Occipital lobe (tissue), 2 donors: ENCODE measurements around the gene PHACTR3. TPM values are rescaled to one million over a fixed set of nuclear protein-coding genes. Genes with fewer than 3 reads are reported as not detected.

Source experiments
- DNase-seq: peaks from one replicate; lab custom pipeline; 2025; lab: John Stamatoyannopoulos, UW
- total RNA-seq: library from RNA; depleted of rRNA; stranded (reverse); fragments of >200 nt; gene quantifications from one replicate; pipeline ENCODE4 v1.2.3, GENCODE V29; 2014

PHACTR3 gene
- total RNA-seq, 1 donor from 2014 or later: 42.1 TPM

DNA sequence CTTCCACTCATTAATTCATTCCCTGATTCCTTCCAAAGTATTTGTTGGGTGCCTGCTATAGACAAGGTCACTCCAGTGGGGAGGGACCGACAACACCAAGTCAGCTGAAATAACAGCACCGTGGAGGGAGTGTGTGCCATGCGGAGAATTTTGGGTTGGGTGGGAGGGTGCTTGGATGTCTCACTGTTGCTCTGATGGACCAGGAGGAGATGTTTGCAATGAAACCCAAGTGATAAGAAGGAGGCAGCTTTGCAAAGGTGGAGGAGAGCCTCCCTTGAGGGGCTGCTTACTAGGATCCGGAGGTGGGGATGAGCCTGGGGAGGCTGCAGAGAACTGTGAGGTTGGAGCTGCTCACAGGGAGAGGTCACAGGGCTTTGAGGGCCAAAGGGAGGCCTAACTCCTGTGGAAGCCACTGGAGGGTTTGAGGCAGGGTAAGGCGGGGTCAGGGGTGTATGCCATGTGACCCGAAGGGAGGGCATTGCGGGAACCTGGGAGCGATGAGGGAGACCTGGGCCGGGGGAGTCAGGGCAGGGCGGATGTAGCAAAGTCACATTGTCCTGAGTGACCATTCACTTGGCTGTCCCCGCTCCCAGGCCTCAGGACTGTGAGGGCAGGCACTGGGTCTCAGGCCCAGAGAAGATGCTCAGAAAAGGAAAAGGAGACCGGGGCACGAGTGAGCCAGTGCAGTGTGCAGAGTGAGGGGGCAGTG lies 124.5 kb downstream of the PHACTR3 start:
- DNase-seq: no peak

DNA sequence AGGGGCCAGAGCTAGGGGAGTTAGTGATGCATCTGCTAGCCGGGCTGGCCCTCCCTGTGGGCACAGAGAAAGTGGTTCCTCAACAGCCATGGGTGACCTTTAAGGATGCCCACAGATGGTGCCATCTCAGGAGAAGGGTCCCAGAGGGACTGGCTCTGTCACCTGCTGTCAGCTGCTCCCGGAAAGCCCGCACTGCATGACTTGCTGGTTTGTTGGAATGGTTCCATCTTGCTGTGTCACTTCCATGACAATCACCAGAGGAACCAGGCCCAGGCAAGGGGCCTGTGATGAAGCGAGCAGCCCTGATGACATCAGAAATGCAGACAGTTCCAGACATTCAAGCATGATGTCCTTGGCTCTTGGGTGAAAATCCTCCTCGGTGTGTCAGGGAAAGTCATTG lies 125.2 kb downstream of the PHACTR3 start:
- no peak for DNase-seq

DNA sequence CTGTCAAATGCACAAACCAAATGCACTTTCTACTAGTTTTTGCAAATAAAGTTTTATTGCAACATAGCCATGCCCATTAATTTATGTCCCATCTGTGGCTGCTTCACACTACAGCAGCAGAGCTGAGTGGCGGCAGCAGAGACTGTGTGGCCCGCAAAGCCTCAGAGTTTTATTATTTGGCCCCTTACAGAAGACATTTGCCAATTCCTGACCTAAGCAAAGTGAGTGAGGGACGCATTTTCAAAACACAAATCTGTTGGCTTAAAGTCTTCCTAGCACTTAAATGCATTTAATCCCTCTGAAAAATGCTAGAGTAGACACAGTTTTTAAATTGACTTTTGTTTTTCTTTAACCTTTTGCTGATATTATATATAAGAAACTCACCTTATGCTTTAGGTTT lies 126.4 kb downstream of the PHACTR3 start:
- DNase-seq: no peak

DNA sequence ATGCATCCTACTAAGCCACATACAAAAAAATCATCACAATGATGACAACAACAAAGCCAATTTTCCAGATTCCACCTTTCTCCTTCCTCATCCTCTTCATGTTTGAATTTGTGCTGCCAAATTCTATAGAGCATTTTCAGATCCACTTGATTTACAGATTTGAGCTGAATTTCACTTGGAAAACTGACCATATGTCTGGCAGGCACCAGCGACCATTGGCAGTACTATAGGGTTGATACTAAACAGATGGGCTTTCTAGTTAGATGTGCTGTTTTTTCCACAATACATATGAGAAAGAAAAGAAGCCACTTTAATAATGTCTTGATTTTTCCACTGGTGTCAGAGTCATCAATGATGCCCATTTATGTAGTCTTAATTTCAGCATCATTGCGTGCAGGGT lies 127.0 kb downstream of the PHACTR3 start:
- no peak for DNase-seq

DNA sequence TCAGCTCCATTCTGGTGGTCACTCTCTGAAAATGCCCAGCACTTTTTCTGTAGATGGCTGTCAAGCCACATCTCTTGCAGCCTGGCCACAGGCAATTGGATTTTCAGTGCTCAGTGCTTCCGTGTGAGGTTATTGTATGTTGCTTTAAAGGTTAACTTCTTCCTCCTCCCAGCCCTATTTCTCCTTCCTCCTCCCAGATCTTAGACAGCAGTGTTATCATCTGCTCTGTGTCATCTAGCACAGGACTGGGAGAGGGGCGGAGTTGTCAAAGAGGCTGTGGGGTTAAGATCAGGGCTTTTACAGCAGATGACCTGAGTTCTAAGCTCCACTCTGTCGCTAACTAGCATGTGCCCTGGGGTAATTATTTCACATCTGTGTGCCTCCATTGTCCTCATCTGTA lies 129.0 kb downstream of the PHACTR3 start:
- no peak for DNase-seq

DNA sequence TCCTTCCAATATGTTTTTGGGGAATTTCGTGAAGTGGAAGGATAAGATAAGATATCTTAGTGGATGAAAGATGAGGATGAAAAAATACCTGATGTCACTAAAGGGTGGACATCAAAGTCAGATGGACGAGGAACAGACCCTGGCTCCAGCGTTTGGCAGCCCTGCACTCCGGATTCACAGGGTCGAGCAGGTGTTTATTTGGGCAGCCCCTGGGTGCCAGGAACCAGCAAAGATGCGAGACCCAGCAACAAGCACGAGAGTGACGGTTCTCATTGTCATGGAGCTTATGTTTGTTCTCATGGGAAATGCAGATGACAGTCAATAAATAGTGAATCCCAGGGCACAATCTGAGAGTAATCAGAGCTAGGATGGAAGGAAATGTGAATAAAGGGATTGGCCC lies 131.1 kb downstream of the PHACTR3 start:
- no peak for DNase-seq

DNA sequence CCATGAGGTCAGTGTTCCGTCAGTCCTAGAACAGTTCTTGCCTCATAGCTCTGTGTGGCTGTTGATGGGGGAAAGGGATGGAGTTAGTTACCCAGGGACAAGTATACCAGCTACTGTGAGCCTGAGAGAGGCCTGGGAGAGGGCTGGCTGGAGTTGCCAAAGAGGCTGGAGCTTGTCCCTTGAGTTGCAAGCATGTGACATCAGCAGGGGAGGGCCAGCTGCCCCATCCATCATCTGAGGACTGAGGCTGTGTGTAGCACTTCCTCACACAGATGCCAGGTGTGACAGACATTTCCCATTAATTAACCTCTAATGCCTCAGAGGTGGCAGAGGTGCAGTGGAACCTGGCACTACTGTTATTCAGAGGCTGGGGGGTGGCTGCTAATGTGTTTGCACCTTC lies 131.6 kb downstream of the PHACTR3 start:
- DNase-seq: no peak

DNA sequence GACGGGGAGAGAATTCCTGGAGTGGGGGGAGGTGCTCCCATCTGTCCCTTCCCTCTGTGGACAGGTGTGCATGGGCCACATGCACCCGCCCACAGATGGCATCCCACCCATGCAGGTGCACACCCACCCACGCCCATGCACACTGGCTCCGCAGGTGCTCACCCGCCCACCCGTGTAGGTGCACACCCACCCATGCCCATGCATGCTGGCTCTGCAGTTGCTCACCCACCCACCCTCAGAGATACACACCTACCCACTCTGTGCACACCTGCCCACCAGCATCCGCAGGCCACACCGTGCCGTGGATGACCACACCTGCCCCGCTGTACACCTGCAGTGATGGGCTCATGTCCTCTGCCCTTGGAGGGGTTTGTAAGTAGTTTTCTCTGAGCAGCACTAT lies 132.0 kb downstream of the PHACTR3 start:
- no peak for DNase-seq

DNA sequence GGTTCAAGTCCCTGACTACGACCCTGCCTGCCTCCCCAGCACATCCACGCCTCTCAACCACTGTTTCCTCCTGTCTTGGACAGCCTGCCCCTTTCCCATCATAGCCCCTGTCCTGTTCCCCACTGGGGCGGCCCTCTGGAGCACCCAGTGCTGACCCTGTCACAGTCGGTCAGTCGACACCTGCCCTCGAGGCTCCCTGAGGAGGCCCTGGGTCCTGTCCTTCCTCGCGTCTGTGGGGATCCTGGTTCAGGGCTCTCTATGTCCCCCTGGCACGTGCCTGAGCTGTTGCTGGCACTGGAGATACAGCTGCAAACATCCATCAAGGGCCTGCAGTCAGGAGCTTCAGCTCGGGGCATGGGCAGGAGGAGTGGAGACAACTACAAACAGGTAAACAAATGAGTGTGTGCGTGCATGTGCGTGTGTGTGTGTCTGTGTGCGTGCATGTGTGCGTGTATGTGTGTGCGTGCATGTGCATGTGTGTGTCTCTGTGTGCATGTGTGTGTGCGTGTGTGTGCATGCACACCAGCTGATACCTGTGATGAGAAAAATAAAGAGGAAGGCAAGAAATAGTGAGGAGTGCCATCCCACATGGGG lies 132.8 kb downstream of the PHACTR3 start:
- no peak for DNase-seq

DNA sequence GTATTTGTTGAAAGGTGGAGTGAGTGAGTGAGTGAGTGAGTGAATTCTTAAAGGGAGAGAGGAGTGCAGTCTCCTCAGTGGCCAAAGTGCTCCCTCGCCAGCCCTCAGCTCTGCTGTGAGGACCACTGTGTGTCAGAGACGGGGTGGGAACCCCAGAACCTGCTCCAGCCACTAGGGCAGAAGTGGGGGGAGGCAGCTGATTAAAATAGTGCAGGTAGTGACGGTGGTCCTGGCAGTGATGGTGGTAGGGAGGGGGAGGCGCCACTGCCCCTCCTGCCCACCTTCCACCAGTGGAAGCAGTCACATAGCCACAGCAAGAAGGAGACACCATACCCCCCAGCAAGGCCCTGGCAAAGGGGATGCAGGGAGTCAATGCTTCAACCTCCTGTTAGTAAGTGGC lies 133.5 kb downstream of the PHACTR3 start:
- no peak for DNase-seq

DNA sequence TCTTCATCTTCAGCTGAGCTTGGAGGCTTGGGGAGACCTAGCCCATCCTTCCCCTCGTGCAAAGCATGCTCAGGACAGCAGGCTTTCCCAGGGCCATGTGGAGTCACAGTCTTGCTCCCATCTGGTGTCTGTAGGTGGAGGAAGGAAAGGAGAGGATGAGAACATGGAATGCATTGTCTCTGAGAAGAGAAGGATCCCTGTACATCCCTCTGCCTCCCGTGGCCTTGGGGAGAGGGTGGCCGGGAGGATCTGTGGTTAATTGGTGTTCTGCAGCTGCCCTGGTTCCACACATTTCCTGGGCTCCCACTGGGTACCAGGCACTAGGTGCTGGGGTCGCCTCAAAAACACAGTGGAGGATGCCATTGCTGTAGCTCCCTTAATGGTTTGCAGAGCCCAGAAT lies 134.5 kb downstream of the PHACTR3 start:
- DNase-seq: no peak

DNA sequence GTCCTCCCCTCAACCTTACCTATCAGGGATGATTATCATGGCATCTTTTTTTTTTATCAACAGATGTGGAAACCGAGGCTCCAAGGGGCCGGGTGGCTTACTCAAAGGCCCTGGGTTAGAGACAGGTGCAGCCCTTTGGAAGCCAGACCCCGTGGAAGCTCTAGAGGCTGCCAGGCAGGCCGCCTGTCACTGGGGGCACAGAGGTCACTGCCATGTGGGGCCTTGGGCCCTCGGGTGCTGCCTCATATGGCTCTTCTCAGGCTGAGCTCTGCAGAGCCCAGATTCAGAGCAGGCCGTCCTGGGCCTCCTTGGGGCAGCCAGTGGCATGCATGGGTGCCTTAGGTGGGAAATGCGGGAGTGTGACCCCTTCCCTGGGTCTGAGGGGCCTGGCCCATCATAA lies 136.3 kb downstream of the PHACTR3 start:
- no peak for DNase-seq

DNA sequence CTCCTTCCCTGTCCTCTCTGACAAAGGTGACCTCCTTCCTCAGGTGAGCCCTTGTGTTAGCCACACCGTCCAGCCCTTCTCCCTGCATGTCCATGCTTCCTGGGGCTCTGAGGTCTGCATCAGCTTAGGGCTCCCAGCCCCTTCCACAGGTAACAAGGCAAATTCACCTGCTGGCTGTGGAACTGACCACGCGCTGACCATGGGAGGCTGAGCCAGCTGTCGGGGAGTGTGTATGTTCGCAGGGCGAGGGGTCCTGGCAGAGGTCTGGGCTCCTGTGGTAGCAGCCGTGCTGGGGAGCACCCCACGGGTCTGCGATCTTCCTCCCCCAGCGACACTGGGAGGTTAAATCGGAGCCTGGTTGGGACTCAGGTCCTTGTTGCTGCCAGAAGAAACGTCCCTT lies 136.7 kb downstream of the PHACTR3 start:
- DNase-seq: no peak

DNA sequence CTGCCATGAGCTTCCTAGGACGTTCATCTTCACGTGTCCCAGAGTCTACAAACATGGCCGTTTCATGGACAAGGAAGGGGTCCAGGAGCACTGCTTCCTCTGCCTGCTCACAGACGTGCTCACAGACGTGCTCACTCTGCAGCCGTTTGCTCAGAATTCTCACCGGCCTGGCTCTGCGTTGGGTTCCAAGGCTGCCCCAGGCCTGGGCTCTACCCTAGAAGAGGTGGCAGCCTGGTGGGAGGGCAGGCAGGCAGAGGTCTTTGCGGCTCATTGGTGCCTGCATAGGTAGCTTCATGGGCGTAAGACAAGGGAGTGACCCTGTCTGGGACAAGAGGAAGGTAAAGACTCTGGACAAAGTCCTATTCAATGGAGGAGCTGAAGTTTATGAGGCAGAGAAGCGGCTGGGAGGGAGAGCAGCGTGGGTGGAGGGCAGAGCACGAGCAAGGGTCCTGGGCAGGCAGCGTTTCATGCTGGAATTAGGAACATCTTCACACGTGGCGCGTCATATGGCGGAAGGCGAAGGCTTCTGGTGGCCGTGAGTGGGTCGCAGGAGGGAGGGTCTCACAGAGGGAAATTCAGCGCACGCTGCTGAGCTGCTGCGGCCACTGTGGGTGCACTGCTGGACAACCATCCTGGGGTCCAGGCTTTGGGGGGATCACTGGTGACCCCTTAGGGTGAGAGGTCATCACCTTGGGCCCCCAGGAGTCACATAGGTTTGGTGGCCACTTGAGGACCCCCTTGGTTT lies 138.2 kb downstream of the PHACTR3 start:
- no peak for DNase-seq

DNA sequence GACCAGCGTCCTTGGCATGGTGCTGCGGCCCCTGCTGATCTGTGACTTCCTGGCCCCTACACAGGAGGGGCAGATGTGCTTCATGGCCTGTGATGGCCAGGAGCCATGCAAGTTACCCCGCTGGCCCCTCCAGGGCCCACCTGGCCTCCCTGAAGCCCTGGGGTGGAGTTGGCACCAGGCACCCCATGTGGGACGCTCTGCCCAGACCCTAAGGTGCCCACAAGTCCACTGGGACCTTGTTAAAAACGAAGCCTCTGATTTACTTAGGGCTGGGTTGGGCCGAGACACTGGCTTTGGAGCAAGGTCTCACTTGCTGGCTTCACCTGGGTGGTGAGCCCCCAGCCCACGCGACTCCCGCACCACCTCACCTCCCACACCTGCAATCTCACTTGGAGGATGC lies 139.0 kb downstream of the PHACTR3 start:
- no peak for DNase-seq

DNA sequence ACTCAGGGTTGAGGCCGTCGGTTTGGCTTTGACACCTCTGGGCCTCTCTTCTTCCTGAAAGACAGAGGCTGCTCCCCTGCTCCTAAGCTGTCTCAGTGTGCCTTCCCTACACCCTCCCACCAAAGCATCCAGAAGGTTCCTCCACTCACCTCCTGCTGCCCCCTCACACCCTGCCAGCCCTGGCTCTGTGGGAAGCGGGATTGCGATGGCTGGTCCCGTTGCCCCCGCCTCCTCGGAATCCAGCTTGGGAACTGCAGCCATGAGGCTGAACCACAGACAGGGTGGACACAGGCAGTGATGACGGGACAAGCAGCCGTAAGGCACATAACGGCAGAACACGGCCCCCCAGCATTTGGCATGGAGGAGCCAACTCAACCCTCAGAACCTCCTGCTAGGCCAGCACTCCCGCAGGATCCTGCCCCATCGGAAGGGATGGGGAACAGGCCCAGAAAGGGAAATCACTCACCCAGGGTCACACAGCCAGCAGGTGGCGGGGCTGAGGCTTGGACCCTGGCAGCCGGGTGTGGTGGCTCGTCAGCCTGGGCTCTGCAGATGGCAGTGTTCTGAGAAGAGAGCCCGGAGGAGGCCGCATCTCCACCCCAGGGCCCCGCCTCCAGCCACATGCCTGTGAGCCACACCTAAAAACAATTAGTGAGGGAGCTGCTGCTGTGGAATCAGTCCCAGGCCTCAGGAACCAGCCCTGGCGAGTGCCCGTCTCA lies 139.6 kb downstream of the PHACTR3 start:
- DNase-seq: no peak

DNA sequence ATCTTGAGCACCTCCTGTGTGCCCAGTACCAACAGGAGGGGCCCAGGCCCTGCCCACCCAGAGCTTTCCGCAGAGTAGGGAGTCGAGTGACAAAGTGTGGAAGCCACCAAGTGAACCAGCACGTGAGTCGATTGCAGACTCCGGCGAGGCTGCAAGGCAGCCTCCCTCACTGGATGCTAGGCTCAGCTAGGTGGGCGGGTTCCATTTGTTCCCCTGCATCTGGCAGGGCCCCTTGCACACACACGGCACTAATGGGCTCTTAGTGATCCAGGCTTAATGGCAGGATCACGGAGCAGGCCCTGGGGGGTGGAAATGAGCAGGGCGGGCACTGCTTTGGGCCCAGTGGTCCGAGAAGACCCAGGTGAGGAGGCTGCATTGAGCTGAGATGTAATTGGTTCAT lies 140.4 kb downstream of the PHACTR3 start:
- no peak for DNase-seq

DNA sequence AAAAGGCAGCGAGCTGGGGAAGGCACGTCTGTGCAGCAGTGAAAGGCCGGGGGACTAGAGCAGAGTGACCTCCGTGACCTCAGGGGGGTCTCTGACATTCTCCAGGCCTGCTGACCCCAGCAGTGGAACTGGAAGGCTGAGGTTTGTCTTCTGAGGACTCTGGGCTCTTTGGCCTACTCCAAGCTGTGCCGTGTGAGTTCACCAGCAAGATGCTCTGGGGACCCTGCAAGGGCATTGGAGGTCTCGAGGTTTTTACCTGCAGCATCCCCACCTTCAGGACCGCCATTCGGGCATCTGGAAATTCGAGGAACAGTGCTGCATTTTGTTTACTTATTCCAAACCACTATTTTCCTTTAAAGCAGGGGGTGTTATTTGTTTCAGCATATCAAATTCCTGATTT lies 140.9 kb downstream of the PHACTR3 start:
- DNase-seq: no peak

DNA sequence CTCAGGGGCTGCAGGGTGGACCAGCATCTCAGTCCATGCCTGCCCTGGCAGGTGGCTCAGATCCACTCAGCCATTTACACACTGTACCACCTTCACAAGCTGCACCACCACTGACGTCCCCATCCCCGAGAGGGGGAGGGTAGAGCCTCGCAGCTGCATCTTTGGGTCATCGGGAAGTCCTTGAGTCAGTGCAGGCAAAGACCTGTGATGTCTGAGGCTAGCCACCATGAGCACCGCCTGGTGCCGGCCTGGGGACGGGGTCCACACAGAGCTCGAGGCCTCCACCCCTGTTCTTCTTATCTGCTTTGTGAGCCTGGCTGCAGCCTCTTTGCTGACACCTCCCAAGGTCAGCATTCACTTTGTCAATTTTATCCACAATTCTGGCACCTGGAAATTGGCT lies 141.4 kb downstream of the PHACTR3 start:
- DNase-seq: no peak

DNA sequence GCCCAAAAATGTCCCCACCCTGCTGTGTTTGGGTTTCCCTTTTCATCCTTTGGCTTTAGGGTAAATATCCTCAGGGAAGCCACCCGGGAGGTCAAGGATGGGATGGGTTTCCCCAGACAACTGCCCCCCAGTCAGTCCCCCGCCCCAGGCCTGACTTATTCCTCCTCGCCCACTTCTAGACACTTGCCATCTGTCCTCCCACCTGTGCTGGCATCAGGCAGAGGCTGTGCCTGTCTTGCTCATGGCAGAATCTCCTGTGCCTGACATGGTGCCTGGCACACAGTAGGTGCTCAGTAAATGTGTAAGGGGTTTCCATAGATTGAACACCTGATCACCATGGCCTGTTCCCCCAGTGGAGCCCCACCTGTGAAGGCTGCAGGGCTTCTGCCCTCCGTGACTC lies 141.8 kb downstream of the PHACTR3 start:
- no peak for DNase-seq

DNA sequence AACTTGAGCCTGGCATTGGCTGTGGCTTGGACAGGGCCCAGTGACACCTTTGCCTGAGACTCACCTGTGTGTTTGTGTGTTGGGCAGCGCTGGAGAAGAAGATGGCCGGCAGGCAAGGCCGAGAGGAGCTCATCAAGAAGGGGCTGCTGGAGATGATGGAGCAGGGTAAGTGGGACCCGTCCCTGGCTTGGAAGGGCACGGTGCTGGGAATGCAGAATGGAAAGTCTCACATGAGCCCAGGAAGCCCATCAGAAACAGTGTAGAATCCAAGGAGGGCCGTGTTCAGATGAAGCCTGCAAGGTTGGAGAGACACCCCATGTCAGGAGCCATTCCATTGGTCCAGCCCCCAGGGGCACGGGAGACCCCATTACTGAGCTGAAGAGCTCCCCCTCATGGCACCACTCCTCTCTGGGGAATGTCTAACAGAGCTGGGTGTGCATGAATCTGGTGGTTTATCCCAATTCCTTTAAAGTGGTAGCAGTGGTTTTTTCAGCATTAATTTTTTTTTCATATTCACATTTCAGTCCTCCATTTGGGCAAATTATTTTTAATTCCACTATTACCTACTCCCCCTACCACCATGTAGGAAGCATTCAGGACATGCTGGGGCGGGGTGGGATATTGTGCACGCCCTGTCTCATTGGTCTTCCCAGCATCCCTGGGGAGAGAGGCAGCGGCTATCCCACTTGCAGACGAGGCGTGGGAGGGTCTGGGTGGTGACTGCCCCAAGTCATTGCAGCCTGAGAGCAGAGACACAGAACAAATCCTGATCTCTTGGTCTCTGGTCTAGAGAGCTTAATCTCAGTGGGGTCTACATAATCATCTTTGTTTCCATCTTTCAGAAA lies 143.6 kb downstream of the PHACTR3 start:
- no peak for DNase-seq
